ENCODE measurements around the gene PIP5K1B.
"Not testable (repeated sequence)": the region's sequence is repeated elsewhere in the genome, so short reads cannot be mapped to it uniquely, and the experiment has no call there.

Gene PIP5K1B

GRCh38 chr9:69046723-69047122 lies 341.7 kb downstream of the PIP5K1B start:
- no peak overlapping the region for H3K4me3 ChIP-seq (ENCODE audit: low read length)
- DNase-seq (ENCODE audit: low read depth) = no peak
- no peak for TF ChIP-seq CTCF (conservative IDR thresholded peaks at IDR 0.05; ENCODE audit: low read length)

GRCh38 chr9:69047371-69047770 lies 342.3 kb downstream of the PIP5K1B start:
- no peak for TF ChIP-seq CTCF (conservative IDR thresholded peaks at IDR 0.05; ENCODE audit: low read length)
- H3K4me3 ChIP-seq (ENCODE audit: low read length) = no peak overlapping the region

GRCh38 chr9:69049094-69049493 lies 344.1 kb downstream of the PIP5K1B start:
- TF ChIP-seq CTCF (conservative IDR thresholded peaks at IDR 0.05; ENCODE audit: low read length) = no peak

More at GRCh38 chr9:69047371-69047770, 342.3 kb downstream of the PIP5K1B start:
- DNase-seq (ENCODE audit: low read depth) = no peak

GRCh38 chr9:69050936-69051335 lies 345.9 kb downstream of the PIP5K1B start:
- DNase-seq (ENCODE audit: low read depth); H3K4me3 ChIP-seq (ENCODE audit: low read length): not testable (repeated sequence)

More at GRCh38 chr9:69049094-69049493, 344.1 kb downstream of the PIP5K1B start:
- no peak for DNase-seq (ENCODE audit: low read depth)
- H3K4me3 ChIP-seq (ENCODE audit: low read length) = no peak overlapping the region

GRCh38 chr9:69054989-69055388 lies 349.9 kb downstream of the PIP5K1B start:
- no peak overlapping the region for H3K4me3 ChIP-seq (ENCODE audit: low read length)
- DNase-seq (ENCODE audit: low read depth) = no peak
- TF ChIP-seq CTCF (conservative IDR thresholded peaks at IDR 0.05; ENCODE audit: low read length) = no peak

GRCh38 chr9:69056191-69056815 lies 351.3 kb downstream of the PIP5K1B start:
- no peak overlapping the region for H3K4me3 ChIP-seq (ENCODE audit: low read length)
- DNase-seq (ENCODE audit: low read depth) = no peak
- no peak for TF ChIP-seq CTCF (conservative IDR thresholded peaks at IDR 0.05; ENCODE audit: low read length)

GRCh38 chr9:69058101-69058500 lies 353.1 kb downstream of the PIP5K1B start:
- TF ChIP-seq CTCF (conservative IDR thresholded peaks at IDR 0.05; ENCODE audit: low read length) = no peak
- H3K4me3 ChIP-seq (ENCODE audit: low read length) = no peak overlapping the region
- DNase-seq (ENCODE audit: low read depth) = no peak
